Glutamatergic neuron (in vitro differentiated cells): ENCODE measurements around the gene ZNF423. TPM values are rescaled to one million over a fixed set of nuclear protein-coding genes. Genes with fewer than 3 reads are reported as not detected.

Experiments used
- DNase-seq: peaks from one replicate; pipeline ENCODE4 v3.0.0; 2022
- H3K27ac Mint-ChIP-seq: one replicate; pipeline ENCODE4 v1.8.0; 2020; ENCODE audit warnings: mild to moderate bottlenecking, mixed read lengths, inconsistent platforms; ENCODE audit not compliant: unreplicated experiment
- H3K27me3 Mint-ChIP-seq: one replicate; pipeline ENCODE4 v1.8.0; 2020; ENCODE audit warnings: mild to moderate bottlenecking, moderate library complexity, mixed read lengths, inconsistent platforms; ENCODE audit not compliant: unreplicated experiment
- H3K36me3 Mint-ChIP-seq: one replicate; pipeline ENCODE4 v1.8.0; 2020; ENCODE audit warnings: mild to moderate bottlenecking, mixed read lengths, inconsistent platforms; ENCODE audit not compliant: unreplicated experiment
- H3K4me1 Mint-ChIP-seq: one replicate; pipeline ENCODE4 v1.8.0; 2020; ENCODE audit warnings: mild to moderate bottlenecking, low read depth, mixed read lengths, inconsistent platforms; ENCODE audit not compliant: unreplicated experiment
- H3K4me3 Mint-ChIP-seq: one replicate; pipeline ENCODE4 v1.8.0; 2020; ENCODE audit warnings: mild to moderate bottlenecking, mixed read lengths, inconsistent platforms; ENCODE audit not compliant: unreplicated experiment
- H3K9me3 Mint-ChIP-seq: one replicate; pipeline ENCODE4 v1.8.0; 2020; ENCODE audit warnings: mild to moderate bottlenecking, moderate library complexity, mixed read lengths, inconsistent platforms; ENCODE audit not compliant: unreplicated experiment
- total RNA-seq: library from RNA; stranded (reverse); fragmentation: NEBNext Ultra II Directional; extraction: Animal tissue kit (Norgen Biotek cat#: 25700); gene quantifications from one replicate; pipeline ENCODE4 v1.2.1, GENCODE V29; 2021; ENCODE audit not compliant: unreplicated experiment
- TF ChIP-seq, protein P1 (sequence below): fragments of 200-600 bp; sonication (generic); IDR thresholded peaks from one replicate; pipeline ENCODE4 v1.5.0; 2021; ENCODE audit not compliant: partially characterized antibody, unreplicated experiment

Gene ZNF423
- total RNA-seq, 1 donor from 2014 or later: 149 TPM

DNA sequence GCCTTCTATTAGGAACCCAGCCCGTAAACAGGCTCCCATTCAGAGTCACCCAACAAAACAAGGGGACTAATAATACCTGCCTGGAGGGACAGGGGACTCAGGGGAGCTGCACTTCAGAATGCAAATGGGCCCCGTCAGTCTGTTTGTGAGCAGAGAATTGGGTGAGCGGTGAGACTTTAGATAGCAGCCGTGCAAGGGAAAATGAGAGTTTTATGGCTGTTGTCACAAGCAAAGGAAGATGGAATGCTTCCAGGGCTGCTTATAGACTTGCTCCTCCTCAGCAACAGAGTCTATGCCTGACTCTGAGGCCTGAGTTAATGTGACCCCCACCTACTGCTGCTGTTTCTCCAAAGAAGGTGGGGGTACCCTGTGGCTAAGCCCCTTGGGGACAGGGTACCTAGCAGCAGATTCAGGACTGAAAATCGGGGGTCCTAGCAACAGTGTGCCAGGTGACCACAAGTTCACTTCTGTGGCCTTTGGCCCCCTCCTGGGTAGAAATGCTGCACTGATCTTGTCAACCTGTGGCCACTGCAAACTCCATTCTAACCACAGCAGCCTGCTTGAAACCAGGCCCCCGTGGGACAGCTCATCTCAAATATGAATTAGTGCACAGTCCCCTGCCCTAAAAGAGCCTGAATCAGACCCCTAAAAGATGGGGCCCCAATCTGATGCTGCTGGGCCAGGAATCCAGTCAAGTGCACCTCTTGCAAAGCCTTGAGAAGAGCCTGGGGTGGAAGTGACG lies 355.9 kb downstream of the ZNF423 start:
- Mint-ChIP-seq H3K36me3 (no peaks in the 10 kb centered on the region), H3K4me3 (peak overlapping the region; percentile 42), H3K27ac (peak overlapping the region; percentile 97), H3K27me3 (peaks cover 36% of the 10 kb centered on the region), H3K4me1 (peaks cover 43% of the 10 kb centered on the region), H3K9me3 (peaks cover 33% of the 10 kb centered on the region)
- TF ChIP-seq, protein P1, sequence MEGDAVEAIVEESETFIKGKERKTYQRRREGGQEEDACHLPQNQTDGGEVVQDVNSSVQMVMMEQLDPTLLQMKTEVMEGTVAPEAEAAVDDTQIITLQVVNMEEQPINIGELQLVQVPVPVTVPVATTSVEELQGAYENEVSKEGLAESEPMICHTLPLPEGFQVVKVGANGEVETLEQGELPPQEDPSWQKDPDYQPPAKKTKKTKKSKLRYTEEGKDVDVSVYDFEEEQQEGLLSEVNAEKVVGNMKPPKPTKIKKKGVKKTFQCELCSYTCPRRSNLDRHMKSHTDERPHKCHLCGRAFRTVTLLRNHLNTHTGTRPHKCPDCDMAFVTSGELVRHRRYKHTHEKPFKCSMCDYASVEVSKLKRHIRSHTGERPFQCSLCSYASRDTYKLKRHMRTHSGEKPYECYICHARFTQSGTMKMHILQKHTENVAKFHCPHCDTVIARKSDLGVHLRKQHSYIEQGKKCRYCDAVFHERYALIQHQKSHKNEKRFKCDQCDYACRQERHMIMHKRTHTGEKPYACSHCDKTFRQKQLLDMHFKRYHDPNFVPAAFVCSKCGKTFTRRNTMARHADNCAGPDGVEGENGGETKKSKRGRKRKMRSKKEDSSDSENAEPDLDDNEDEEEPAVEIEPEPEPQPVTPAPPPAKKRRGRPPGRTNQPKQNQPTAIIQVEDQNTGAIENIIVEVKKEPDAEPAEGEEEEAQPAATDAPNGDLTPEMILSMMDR: no peak
- DNase-seq: peak; percentile 20

DNA sequence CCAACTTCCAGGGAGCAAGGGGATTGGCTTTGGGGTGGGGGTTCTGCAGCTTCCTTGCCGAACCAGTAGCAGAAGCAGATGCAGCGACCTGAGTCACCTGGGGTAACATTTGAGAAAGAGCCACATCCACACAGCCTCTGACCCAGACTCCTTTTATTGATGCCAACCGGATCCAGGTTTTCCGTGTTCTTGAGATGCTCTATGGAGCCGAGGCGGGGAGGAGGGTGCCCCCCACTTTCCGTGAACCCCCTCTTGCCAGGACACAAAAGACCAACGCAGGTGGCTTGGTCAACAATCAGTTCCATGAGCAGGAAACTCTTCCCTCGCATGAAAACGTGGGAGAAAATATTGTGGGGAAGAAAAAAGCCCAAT lies 356.5 kb downstream of the ZNF423 start:
- Mint-ChIP-seq H3K27me3 (peaks cover 38% of the 10 kb centered on the region), H3K9me3 (peaks cover 36% of the 10 kb centered on the region), H3K4me1 (peaks cover 48% of the 10 kb centered on the region), H3K27ac (peak overlapping the region; percentile 97), H3K36me3 (no peaks in the 10 kb centered on the region), H3K4me3 (peak overlapping the region; percentile 42)
- TF ChIP-seq, protein P1: no peak
- no peak for DNase-seq

DNA sequence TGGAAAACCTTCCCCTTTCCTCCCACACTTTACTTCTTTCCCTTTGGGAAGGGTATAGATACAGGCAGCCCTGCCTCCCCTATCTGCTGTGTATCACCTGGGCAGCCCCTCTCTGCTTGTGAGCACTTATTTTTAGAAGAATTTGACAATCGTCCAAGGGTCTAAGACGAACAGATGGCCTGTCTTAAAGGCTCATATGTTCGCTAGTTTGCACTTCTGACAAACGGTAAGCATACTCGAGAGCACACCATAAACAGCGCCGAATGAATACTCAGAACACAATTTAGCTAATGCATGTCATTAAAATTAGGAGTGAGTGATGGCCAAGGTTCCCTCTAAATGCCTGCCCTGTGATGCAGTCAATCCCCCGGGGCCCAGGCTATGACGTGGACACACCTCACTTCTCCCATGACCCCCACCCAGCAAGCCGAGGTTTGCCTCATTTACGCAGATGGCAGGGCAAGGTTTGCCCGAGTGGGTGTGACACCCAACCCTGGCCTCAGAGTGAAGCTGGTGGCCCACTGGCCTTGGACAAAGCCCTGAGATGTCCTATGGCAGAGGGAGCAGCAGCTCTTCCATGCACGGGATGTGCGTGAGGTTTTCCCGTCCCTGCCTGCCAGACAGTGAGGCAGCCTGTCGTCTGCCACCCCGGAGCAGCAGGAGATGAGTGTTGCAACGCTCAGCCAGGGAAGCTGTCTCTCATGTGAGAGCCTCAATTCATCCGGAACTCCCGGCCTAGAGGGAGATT lies 357.1 kb downstream of the ZNF423 start:
- Mint-ChIP-seq H3K27ac (peak overlapping the region; percentile 97), H3K27me3 (peaks cover 34% of the 10 kb centered on the region), H3K9me3 (peaks cover 36% of the 10 kb centered on the region), H3K4me3 (peak overlapping the region; percentile 42), H3K4me1 (peaks cover 50% of the 10 kb centered on the region), H3K36me3 (no peaks in the 10 kb centered on the region)
- peak; percentile 78 for DNase-seq
- TF ChIP-seq, protein P1: no peak

- Mint-ChIP-seq H3K27ac (peak overlapping the region; percentile 97), H3K9me3 (peaks cover 41% of the 10 kb centered on the region), H3K4me3 (peak overlapping the region; percentile 59), H3K27me3 (peaks cover 29% of the 10 kb centered on the region), H3K4me1 (peaks cover 50% of the 10 kb centered on the region), H3K36me3 (no peaks in the 10 kb centered on the region)
- TF ChIP-seq, protein P1: no peak
- DNase-seq: peak; percentile 10
Observed at GRCh38 chr16:49498264-49498663, 357.6 kb downstream of the ZNF423 start.

DNA sequence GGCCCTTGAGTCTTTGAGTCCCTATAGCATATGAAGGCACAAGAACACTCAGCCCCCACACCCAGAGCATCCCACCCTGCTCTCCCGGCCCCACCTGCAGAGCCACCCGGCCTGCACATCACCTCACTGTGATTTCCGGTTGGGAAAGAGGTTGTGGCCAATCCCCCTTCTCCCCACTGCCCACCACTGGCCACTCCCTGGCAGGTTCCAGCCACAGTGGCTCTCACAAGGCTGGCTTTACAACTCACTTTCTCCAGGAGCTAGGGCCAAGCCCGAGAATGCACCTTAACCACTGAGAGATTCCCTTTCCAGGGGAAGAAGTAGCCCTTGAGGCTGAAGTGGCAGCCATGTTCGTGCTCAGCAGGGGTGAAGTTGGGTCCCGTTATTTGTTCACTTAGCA lies 358.4 kb downstream of the ZNF423 start:
- peaks cover 45% of the 10 kb centered on the region for H3K4me1 Mint-ChIP-seq
- H3K36me3 Mint-ChIP-seq: no peaks in the 10 kb centered on the region
- TF ChIP-seq, protein P1: no peak
- peak overlapping the region; percentile 97 for H3K27ac Mint-ChIP-seq
- H3K27me3 Mint-ChIP-seq: peaks cover 29% of the 10 kb centered on the region
- H3K9me3 Mint-ChIP-seq: peaks cover 40% of the 10 kb centered on the region
- DNase-seq: peak; percentile 7
- H3K4me3 Mint-ChIP-seq: peak overlapping the region; percentile 50
